MM.1S (cell line): ENCODE measurements around the gene UIMC1.
"Not testable (repeated sequence)": the region's sequence is repeated elsewhere in the genome, so short reads cannot be mapped to it uniquely, and the experiment has no call there.

Experiments
- EZH2 ChIP-seq: fragments of 300-600 bp; sonication (generic); optimal IDR thresholded peaks from 2 replicates; pipeline ENCODE3; 2017; ENCODE audit warnings: low read depth, mild to moderate bottlenecking, antibody characterized with exemption, low read length, mixed read lengths
- EZH2phosphoT487 ChIP-seq: fragments of 300-600 bp; sonication (generic); IDR thresholded peaks from 2 replicates; pipeline ENCODE4 v1.6.1; 2018; ENCODE audit warnings: antibody characterized with exemption, low read length
- TF ChIP-seq, protein P1 (sequence below): fragments of 300-600 bp; sonication (generic); IDR thresholded peaks from 2 replicates; pipeline ENCODE4 v1.5.1; 2016; ENCODE audit warnings: antibody characterized with exemption, low read length, mixed read lengths

DNA sequence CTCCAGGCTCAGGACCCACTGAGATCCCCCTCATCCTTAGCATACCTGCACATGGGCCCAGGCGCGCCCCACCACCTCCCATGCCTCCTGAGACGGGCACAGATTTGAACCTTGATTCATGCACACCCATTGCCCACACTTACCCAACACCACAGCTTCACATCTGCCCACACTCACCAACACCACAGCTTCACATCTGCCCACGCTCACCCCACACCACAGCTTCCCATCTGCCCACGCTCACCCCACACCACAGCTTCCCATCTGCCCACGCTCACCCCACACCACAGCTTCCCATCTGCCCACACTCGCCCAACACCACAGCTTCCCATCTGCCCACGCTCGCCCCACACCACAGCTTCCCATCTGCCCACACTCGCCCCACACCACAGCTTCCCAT, 135.9 kb downstream of the UIMC1 start:
- TF ChIP-seq, protein P1, sequence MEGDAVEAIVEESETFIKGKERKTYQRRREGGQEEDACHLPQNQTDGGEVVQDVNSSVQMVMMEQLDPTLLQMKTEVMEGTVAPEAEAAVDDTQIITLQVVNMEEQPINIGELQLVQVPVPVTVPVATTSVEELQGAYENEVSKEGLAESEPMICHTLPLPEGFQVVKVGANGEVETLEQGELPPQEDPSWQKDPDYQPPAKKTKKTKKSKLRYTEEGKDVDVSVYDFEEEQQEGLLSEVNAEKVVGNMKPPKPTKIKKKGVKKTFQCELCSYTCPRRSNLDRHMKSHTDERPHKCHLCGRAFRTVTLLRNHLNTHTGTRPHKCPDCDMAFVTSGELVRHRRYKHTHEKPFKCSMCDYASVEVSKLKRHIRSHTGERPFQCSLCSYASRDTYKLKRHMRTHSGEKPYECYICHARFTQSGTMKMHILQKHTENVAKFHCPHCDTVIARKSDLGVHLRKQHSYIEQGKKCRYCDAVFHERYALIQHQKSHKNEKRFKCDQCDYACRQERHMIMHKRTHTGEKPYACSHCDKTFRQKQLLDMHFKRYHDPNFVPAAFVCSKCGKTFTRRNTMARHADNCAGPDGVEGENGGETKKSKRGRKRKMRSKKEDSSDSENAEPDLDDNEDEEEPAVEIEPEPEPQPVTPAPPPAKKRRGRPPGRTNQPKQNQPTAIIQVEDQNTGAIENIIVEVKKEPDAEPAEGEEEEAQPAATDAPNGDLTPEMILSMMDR, result not testable (repeated sequence)
- not testable (repeated sequence) for TF ChIP-seq EZH2, EZH2phosphoT487
